WTC11 (cell line): Measurements from ENCODE around the gene TUSC2. TPM values are rescaled to one million over a fixed set of nuclear protein-coding genes. Genes with fewer than 3 reads are reported as not detected.
A peak's percentile ranks its signal among the peaks of the same experiment; 100 is the strongest.

Source experiments
- ATAC-seq: fragments of 200-7000 bp; cut with Tn5 transposase; 2 replicates; pipeline ENCODE4 v1.10.0; 2021; ENCODE audit warnings: mild to moderate bottlenecking, moderate library complexity
- CTCF ChIA-PET: fragments of 300-600 bp; sonication (Branson Sonifier 250); formaldehyde crosslinking; loops from one replicate; lab custom pipeline; 2021; ENCODE audit warnings: antibody characterized with exemption; lab: Charles Lee
- POLR2A ChIA-PET: fragments of 350-600 bp; sonication (Branson Sonifier 250); formaldehyde crosslinking; loops from one replicate; lab custom pipeline; 2021; ENCODE audit warnings: antibody characterized with exemption; lab: Charles Lee
- DNase-seq: peaks from one replicate; pipeline ENCODE4 v3.0.0; 2021; ENCODE audit warnings: low spot score
- H3K27ac Mint-ChIP-seq: 2 replicates; pipeline ENCODE4 v1.8.0; 2021; ENCODE audit warnings: mixed read lengths
- H3K27me3 Mint-ChIP-seq: 2 replicates; pipeline ENCODE4 v1.8.0; 2021; ENCODE audit warnings: low read depth, mild to moderate bottlenecking, moderate library complexity, mixed read lengths
- H3K36me3 Mint-ChIP-seq: 2 replicates; pipeline ENCODE4 v1.8.0; 2021; ENCODE audit warnings: mixed read lengths
- H3K4me1 Mint-ChIP-seq: 2 replicates; pipeline ENCODE4 v1.8.0; 2022; ENCODE audit warnings: mixed read lengths
- H3K4me3 Mint-ChIP-seq: 2 replicates; pipeline ENCODE4 v1.8.0; 2021; ENCODE audit warnings: mild to moderate bottlenecking, moderate library complexity, mixed read lengths
- H3K9me3 Mint-ChIP-seq: 2 replicates; pipeline ENCODE4 v1.8.0; 2021; ENCODE audit warnings: mixed read lengths
- ATF1 ChIP-seq: sonication (generic); formaldehyde crosslinking; IDR thresholded peaks from 2 replicates; pipeline ENCODE4 v1.8.1; 2023; ENCODE audit warnings: mild to moderate bottlenecking, moderate library complexity, missing genetic modification reagents
- HMGXB4 ChIP-seq: sonication (generic); formaldehyde crosslinking; IDR thresholded peaks from 2 replicates; pipeline ENCODE4 v1.8.1; 2023; ENCODE audit warnings: mild to moderate bottlenecking, moderate library complexity, missing genetic modification reagents
- NR1H2 ChIP-seq: sonication (generic); formaldehyde crosslinking; IDR thresholded peaks from 2 replicates; pipeline ENCODE4 v1.9.0; 2021; ENCODE audit warnings: mild to moderate bottlenecking, moderate library complexity, missing genetic modification reagents
- RORB ChIP-seq: fragments of 250-450 bp; sonication (Bioruptor Pico); IDR thresholded peaks from 2 replicates; pipeline ENCODE4 v1.9.0; 2021; ENCODE audit warnings: mild to moderate bottlenecking
- SMAD4 ChIP-seq: sonication (generic); formaldehyde crosslinking; IDR thresholded peaks from 2 replicates; pipeline ENCODE4 v1.8.0; 2022; ENCODE audit warnings: mild to moderate bottlenecking, missing genetic modification reagents
- TCF7 ChIP-seq: sonication (generic); formaldehyde crosslinking; IDR thresholded peaks from 2 replicates; pipeline ENCODE4 v1.8.0; 2022; ENCODE audit warnings: mild to moderate bottlenecking, low read depth, missing genetic modification reagents, moderate library complexity
- ZNF232 ChIP-seq: sonication (generic); formaldehyde crosslinking; IDR thresholded peaks from 2 replicates; pipeline ENCODE4 v1.8.0; 2022; ENCODE audit warnings: mild to moderate bottlenecking, missing genetic modification reagents
- ZNF317 ChIP-seq: sonication (generic); formaldehyde crosslinking; IDR thresholded peaks from 2 replicates; pipeline ENCODE4 v1.8.1; 2023; ENCODE audit warnings: low read depth, mild to moderate bottlenecking, moderate library complexity, missing genetic modification reagents, borderline replicate concordance
- ZNF416 ChIP-seq: fragments of 250-450 bp; sonication (Bioruptor Pico); IDR thresholded peaks from 2 replicates; pipeline ENCODE4 v1.9.0; 2021; ENCODE audit warnings: mild to moderate bottlenecking, inconsistent platforms
- ZNF512 ChIP-seq: sonication (generic); formaldehyde crosslinking; IDR thresholded peaks from 2 replicates; pipeline ENCODE4 v1.8.1; 2022; ENCODE audit warnings: missing genetic modification reagents, borderline replicate concordance
- total RNA-seq: library from RNA; stranded (reverse); gene quantifications from 3 replicates; pipeline ENCODE4 v1.2.3, GENCODE V29; 2021
- TF ChIP-seq, protein P1 (sequence below): sonication (generic); formaldehyde crosslinking; conservative IDR thresholded peaks from 2 replicates; pipeline ENCODE4 v1.8.1; 2022; ENCODE audit warnings: mild to moderate bottlenecking, missing genetic modification reagents
- TF ChIP-seq, protein P2 (sequence below): sonication (generic); formaldehyde crosslinking; IDR thresholded peaks from 2 replicates; pipeline ENCODE4 v1.8.0; 2023; ENCODE audit warnings: missing genetic modification reagents
- TF ChIP-seq, protein P3 (sequence below): sonication (generic); formaldehyde crosslinking; IDR thresholded peaks from 2 replicates; pipeline ENCODE4 v1.8.1; 2023; ENCODE audit warnings: mild to moderate bottlenecking, missing genetic modification reagents, borderline replicate concordance
- TF ChIP-seq, protein P4 (sequence below): sonication (generic); formaldehyde crosslinking; IDR thresholded peaks from 2 replicates; pipeline ENCODE4 v1.8.1; 2022; ENCODE audit warnings: low read depth, missing genetic modification reagents, borderline replicate concordance
- TF ChIP-seq, protein P5 (sequence below): fragments of 250-450 bp; sonication (Bioruptor Pico); IDR thresholded peaks from 2 replicates; pipeline ENCODE4 v1.8.0; 2021; ENCODE audit warnings: mild to moderate bottlenecking
- TF ChIP-seq, protein P6 (sequence below): sonication (generic); formaldehyde crosslinking; IDR thresholded peaks from 2 replicates; pipeline ENCODE4 v1.8.1; 2022; ENCODE audit warnings: low read depth, mild to moderate bottlenecking, moderate library complexity, missing genetic modification reagents, borderline replicate concordance
- TF ChIP-seq, protein P7 (sequence below): fragments of 250-450 bp; sonication (Bioruptor Pico); IDR thresholded peaks from 2 replicates; pipeline ENCODE4 v1.9.0; 2021; ENCODE audit warnings: moderate library complexity, mild to moderate bottlenecking, inconsistent platforms, borderline replicate concordance

TUSC2 gene
- total RNA-seq, 1 experiment from 2014 or later, result 41.1 TPM

DNA sequence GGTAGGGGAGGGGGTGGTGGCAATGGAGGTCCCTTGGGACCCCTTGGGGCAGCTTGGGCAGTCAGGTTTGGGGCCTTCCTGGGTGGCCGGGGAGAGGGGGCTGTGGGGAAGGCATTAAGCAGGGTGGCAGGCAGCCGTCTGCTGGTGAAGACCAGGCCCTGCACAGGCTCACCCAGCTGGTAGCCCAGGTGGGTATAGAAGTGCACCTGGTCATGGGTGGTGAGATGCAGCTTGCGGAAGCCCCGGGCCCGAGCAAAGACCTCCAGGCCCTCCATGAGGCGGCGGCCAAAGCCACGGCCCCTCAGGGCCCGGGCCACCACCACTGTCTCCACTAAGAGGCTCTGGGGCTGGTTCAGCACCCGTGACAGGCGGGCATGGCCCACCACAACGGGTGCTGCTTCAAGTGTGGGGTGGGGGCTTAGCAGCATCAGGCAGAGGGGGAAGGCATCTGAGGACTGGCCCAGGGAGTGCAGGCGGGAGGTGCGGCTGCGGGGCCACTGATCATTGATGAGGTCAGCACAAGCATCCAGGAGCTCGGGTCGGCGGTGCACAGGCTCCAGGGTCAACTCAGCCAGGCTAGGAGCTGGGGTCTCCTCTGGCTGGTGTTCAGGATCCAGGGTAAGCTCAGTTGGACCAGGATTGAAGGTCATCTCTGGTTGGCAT, 31.2 kb downstream of the TUSC2 start:
- DNase-seq, result no peak
- Mint-ChIP-seq H3K9me3 (no peaks in the 10 kb centered on the region), H3K27ac (no peak overlapping the region), H3K36me3 (no peaks in the 10 kb centered on the region)
- TF ChIP-seq, protein P1, sequence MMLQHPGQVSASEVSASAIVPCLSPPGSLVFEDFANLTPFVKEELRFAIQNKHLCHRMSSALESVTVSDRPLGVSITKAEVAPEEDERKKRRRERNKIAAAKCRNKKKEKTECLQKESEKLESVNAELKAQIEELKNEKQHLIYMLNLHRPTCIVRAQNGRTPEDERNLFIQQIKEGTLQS (CRISPR knock-in tag), result no peak
- TF ChIP-seq ATF1 (CRISPR knock-in tag) (no peak), SMAD4 (CRISPR knock-in tag) (no peak), ZNF232 (CRISPR knock-in tag) (no peak), TCF7 (no peak), ZNF416 (CRISPR knock-in tag) (no peak)
- TF ChIP-seq, protein P2, sequence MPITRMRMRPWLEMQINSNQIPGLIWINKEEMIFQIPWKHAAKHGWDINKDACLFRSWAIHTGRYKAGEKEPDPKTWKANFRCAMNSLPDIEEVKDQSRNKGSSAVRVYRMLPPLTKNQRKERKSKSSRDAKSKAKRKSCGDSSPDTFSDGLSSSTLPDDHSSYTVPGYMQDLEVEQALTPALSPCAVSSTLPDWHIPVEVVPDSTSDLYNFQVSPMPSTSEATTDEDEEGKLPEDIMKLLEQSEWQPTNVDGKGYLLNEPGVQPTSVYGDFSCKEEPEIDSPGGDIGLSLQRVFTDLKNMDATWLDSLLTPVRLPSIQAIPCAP (CRISPR knock-in tag), result no peak
- TF ChIP-seq, protein P3, sequence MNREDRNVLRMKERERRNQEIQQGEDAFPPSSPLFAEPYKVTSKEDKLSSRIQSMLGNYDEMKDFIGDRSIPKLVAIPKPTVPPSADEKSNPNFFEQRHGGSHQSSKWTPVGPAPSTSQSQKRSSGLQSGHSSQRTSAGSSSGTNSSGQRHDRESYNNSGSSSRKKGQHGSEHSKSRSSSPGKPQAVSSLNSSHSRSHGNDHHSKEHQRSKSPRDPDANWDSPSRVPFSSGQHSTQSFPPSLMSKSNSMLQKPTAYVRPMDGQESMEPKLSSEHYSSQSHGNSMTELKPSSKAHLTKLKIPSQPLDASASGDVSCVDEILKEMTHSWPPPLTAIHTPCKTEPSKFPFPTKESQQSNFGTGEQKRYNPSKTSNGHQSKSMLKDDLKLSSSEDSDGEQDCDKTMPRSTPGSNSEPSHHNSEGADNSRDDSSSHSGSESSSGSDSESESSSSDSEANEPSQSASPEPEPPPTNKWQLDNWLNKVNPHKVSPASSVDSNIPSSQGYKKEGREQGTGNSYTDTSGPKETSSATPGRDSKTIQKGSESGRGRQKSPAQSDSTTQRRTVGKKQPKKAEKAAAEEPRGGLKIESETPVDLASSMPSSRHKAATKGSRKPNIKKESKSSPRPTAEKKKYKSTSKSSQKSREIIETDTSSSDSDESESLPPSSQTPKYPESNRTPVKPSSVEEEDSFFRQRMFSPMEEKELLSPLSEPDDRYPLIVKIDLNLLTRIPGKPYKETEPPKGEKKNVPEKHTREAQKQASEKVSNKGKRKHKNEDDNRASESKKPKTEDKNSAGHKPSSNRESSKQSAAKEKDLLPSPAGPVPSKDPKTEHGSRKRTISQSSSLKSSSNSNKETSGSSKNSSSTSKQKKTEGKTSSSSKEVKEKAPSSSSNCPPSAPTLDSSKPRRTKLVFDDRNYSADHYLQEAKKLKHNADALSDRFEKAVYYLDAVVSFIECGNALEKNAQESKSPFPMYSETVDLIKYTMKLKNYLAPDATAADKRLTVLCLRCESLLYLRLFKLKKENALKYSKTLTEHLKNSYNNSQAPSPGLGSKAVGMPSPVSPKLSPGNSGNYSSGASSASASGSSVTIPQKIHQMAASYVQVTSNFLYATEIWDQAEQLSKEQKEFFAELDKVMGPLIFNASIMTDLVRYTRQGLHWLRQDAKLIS (CRISPR knock-in tag), result no peak
- TF ChIP-seq, protein P4, sequence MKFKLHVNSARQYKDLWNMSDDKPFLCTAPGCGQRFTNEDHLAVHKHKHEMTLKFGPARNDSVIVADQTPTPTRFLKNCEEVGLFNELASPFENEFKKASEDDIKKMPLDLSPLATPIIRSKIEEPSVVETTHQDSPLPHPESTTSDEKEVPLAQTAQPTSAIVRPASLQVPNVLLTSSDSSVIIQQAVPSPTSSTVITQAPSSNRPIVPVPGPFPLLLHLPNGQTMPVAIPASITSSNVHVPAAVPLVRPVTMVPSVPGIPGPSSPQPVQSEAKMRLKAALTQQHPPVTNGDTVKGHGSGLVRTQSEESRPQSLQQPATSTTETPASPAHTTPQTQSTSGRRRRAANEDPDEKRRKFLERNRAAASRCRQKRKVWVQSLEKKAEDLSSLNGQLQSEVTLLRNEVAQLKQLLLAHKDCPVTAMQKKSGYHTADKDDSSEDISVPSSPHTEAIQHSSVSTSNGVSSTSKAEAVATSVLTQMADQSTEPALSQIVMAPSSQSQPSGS (CRISPR knock-in tag), result no peak
- TF ChIP-seq, protein P5, sequence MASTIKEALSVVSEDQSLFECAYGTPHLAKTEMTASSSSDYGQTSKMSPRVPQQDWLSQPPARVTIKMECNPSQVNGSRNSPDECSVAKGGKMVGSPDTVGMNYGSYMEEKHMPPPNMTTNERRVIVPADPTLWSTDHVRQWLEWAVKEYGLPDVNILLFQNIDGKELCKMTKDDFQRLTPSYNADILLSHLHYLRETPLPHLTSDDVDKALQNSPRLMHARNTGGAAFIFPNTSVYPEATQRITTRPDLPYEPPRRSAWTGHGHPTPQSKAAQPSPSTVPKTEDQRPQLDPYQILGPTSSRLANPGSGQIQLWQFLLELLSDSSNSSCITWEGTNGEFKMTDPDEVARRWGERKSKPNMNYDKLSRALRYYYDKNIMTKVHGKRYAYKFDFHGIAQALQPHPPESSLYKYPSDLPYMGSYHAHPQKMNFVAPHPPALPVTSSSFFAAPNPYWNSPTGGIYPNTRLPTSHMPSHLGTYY (CRISPR knock-in tag), result no peak
- TF ChIP-seq, protein P6, sequence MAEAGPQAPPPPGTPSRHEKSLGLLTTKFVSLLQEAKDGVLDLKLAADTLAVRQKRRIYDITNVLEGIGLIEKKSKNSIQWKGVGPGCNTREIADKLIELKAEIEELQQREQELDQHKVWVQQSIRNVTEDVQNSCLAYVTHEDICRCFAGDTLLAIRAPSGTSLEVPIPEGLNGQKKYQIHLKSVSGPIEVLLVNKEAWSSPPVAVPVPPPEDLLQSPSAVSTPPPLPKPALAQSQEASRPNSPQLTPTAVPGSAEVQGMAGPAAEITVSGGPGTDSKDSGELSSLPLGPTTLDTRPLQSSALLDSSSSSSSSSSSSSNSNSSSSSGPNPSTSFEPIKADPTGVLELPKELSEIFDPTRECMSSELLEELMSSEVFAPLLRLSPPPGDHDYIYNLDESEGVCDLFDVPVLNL, result no peak
- TF ChIP-seq, all 79 proteins: peak for 0
- Mint-ChIP-seq H3K27me3 (no peaks in the 10 kb centered on the region; the same call in 1 of the 2 replicates), H3K4me3 (no peak overlapping the region), H3K4me1 (peaks cover 18% of the 10 kb centered on the region)
- ChIA-PET CTCF (interaction anchor here (0.7 to 1.3 kb wide), 2 partner anchors 37 to 50 kb away, joined by 3 to 5 read pairs; no protein-coding TSS in a partner anchor), POLR2A (no interaction called here)
- no peak for ATAC-seq

- Mint-ChIP-seq H3K27me3 (no peaks in the 10 kb centered on the region; the same call in 1 of the 2 replicates), H3K4me1 (peaks cover 21% of the 10 kb centered on the region), H3K36me3 (no peaks in the 10 kb centered on the region), H3K4me3 (no peak overlapping the region), H3K27ac (0 out of 2 replicates have a peak overlapping the region, but pooled peaks have one; percentile 51), H3K9me3 (no peaks in the 10 kb centered on the region)
- ChIA-PET CTCF (interaction anchor here (0.5 to 1.5 kb wide), 3 partner anchors 26 to 101 kb away, joined by 4 to 5 read pairs (median 4); no protein-coding TSS in a partner anchor), POLR2A (no interaction called here)
- no peak for ATAC-seq
- no peak for DNase-seq
- TF ChIP-seq RORB (CRISPR knock-in tag) (no peak), NR1H2 (CRISPR knock-in tag) (no peak), HMGXB4 (CRISPR knock-in tag) (no peak), ZNF512 (CRISPR knock-in tag) (no peak), ZNF317 (CRISPR knock-in tag) (no peak)
- TF ChIP-seq, protein P7, sequence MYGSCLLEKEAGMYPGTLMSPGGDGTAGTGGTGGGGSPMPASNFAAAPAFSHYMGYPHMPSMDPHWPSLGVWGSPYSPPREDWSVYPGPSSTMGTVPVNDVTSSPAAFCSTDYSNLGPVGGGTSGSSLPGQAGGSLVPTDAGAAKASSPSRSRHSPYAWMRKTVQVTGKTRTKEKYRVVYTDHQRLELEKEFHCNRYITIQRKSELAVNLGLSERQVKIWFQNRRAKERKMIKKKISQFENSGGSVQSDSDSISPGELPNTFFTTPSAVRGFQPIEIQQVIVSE (CRISPR knock-in tag), result no peak
Measured at GRCh38 chr3:50295553-50296431, 32.2 kb downstream of the TUSC2 start.
